K562 (cell line): ENCODE measurements around the gene VDAC1. TPM values are rescaled to one million over a fixed set of nuclear protein-coding genes. Genes with fewer than 3 reads are reported as not detected.

Source experiments
- CREB1 ChIP-seq, 2 experiments: sonication (generic) in 1 of 2; formaldehyde crosslinking in 1 of 2; IDR thresholded peaks; 2 replicates each; pipeline versions ENCODE4 v1.6.1 to v1.8.0; 2012 to 2022; ENCODE audit warnings: inconsistent platforms in 1 of 2, mild to moderate bottlenecking in 1 of 2, missing genetic modification reagents in 1 of 2, moderate library complexity in 1 of 2
- SPI1 ChIP-seq: IDR thresholded peaks from 2 replicates; pipeline ENCODE4 v1.6.1; 2011; ENCODE audit warnings: low read depth, low read length, control low read depth, borderline replicate concordance
- ZNF395 ChIP-seq: fragments of 200-800 bp; sonication (Bioruptor generic); IDR thresholded peaks from 2 replicates; pipeline ENCODE4 v1.6.1; 2017; ENCODE audit warnings: missing genetic modification characterization, missing compliant biosample characterization
- polyA plus RNA-seq, 8 experiments: library from polyadenylated mRNA; depleted of rRNA in 4 of 8; stranded (reverse) in 5 of 8; unstranded in 3 of 8; fragments of >200 nt; fragmentation: Nextera tagmentation in 2 of 8; fragmentation: Illumina TruSeq in 1 of 8; extraction: Ambion mirVana in 2 of 8; extraction: Trizol in 1 of 8; gene quantifications; 2 replicates each; pipeline versions ENCODE4 v1.2.1 to v1.2.3, GENCODE V29; 2011 to 2014; ENCODE audit warnings: inconsistent platforms in 1 of 8, missing spikeins in 1 of 8
- total RNA-seq, 7 experiments: library from RNA; depleted of rRNA in 6 of 7; stranded (reverse); fragments of >200 nt in 6 of 7; fragmentation: Illumina TruSeq in 2 of 7; extraction: Trizol in 2 of 7; gene quantifications; 2 replicates each; pipeline versions ENCODE4 v1.2.1 to v1.2.3, GENCODE V29; 2011 to 2021; ENCODE audit warnings: low replicate concordance in 1 of 7
- TF ChIP-seq, protein P1 (sequence below), 2 experiments: fragments of 450-650 bp; formaldehyde crosslinking in 1 of 2; IDR thresholded peaks; 2 replicates each; pipeline versions ENCODE4 v1.4.0 to v1.6.1; 2014 to 2020; ENCODE audit warnings: mild to moderate bottlenecking in 2 of 2, borderline replicate concordance in 1 of 2, low read depth in 1 of 2

VDAC1 gene
- total and polyA plus RNA-seq, 9 of the 15 experiments (the other 6 are each of a cell fraction or from before 2014, with no cell fraction given), result 168 to 366 (median 293) TPM

GRCh38 chr5:134003817-134004625, 754 bp downstream of the VDAC1 start (continued):
- peak; percentile 68; the same call in 1 of the 2 replicates for TF ChIP-seq ZNF395 (CRISPR knock-in tag)
- TF ChIP-seq, protein P1, sequence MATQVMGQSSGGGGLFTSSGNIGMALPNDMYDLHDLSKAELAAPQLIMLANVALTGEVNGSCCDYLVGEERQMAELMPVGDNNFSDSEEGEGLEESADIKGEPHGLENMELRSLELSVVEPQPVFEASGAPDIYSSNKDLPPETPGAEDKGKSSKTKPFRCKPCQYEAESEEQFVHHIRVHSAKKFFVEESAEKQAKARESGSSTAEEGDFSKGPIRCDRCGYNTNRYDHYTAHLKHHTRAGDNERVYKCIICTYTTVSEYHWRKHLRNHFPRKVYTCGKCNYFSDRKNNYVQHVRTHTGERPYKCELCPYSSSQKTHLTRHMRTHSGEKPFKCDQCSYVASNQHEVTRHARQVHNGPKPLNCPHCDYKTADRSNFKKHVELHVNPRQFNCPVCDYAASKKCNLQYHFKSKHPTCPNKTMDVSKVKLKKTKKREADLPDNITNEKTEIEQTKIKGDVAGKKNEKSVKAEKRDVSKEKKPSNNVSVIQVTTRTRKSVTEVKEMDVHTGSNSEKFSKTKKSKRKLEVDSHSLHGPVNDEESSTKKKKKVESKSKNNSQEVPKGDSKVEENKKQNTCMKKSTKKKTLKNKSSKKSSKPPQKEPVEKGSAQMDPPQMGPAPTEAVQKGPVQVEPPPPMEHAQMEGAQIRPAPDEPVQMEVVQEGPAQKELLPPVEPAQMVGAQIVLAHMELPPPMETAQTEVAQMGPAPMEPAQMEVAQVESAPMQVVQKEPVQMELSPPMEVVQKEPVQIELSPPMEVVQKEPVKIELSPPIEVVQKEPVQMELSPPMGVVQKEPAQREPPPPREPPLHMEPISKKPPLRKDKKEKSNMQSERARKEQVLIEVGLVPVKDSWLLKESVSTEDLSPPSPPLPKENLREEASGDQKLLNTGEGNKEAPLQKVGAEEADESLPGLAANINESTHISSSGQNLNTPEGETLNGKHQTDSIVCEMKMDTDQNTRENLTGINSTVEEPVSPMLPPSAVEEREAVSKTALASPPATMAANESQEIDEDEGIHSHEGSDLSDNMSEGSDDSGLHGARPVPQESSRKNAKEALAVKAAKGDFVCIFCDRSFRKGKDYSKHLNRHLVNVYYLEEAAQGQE (IDR thresholded peaks at IDR 0.05; ENCODE audit: borderline replicate concordance), result peak; percentile 61
- TF ChIP-seq, protein P1 (CRISPR knock-in tag; IDR thresholded peaks at IDR 0.05; ENCODE audit: low read depth), result no peak
- TF ChIP-seq CREB1 (IDR thresholded peaks at IDR 0.05), result 0 out of 2 replicates have a peak, but pooled peaks have one; percentile 8
- TF ChIP-seq CREB1 (CRISPR knock-in tag; IDR thresholded peaks at IDR 0.05), result no peak
- peak; percentile 39; the same call in 1 of the 2 replicates for TF ChIP-seq SPI1
